HepG2 (cell line): Measurements from ENCODE around the gene FAAP20. TPM values are rescaled to one million over a fixed set of nuclear protein-coding genes. Genes with fewer than 3 reads are reported as not detected.

Source experiments
- DRAP1 ChIP-seq: IDR thresholded peaks from 2 replicates; pipeline ENCODE4 v1.6.1; 2016; ENCODE audit warnings: missing genetic modification reagents, missing compliant biosample characterization
- FOXK2 ChIP-seq: fragments of 450-650 bp; IDR thresholded peaks from 2 replicates; pipeline ENCODE4 v1.6.1; 2016
- HMG20A ChIP-seq: IDR thresholded peaks from 2 replicates; pipeline ENCODE4 v1.6.1; 2016; ENCODE audit warnings: borderline replicate concordance
- HNRNPLL ChIP-seq: fragments of 200-400 bp; formaldehyde crosslinking; IDR thresholded peaks from 2 replicates; pipeline ENCODE4 v1.6.1; 2017; ENCODE audit warnings: mild to moderate bottlenecking, low read depth, low read length; ENCODE audit not compliant: poor library complexity, severe bottlenecking
- KDM3A ChIP-seq: IDR thresholded peaks from 2 replicates; pipeline ENCODE4 v1.6.1; 2018; ENCODE audit warnings: low read depth, missing compliant biosample characterization
- KDM4B ChIP-seq: sonication (generic); formaldehyde crosslinking; IDR thresholded peaks from 2 replicates; pipeline ENCODE4 v1.4.0; 2020; ENCODE audit warnings: missing genetic modification reagents
- KLF6 ChIP-seq: IDR thresholded peaks from 2 replicates; pipeline ENCODE4 v1.8.0; 2016; ENCODE audit warnings: missing biosample characterization, missing genetic modification reagents
- NR1H2 ChIP-seq: sonication (generic); formaldehyde crosslinking; IDR thresholded peaks from 2 replicates; pipeline ENCODE4 v1.8.1; 2022; ENCODE audit warnings: low read depth, missing genetic modification reagents, borderline replicate concordance
- SETDB1 ChIP-seq: sonication (generic); formaldehyde crosslinking; IDR thresholded peaks from 2 replicates; pipeline ENCODE4 v1.5.1; 2020; ENCODE audit warnings: missing genetic modification reagents, mild to moderate bottlenecking, borderline replicate concordance
- ZFP1 ChIP-seq: IDR thresholded peaks from 2 replicates; pipeline ENCODE4 v1.6.1; 2016
- ZMAT5 ChIP-seq: sonication (generic); formaldehyde crosslinking; IDR thresholded peaks from 2 replicates; pipeline ENCODE4 v1.5.0; 2020; ENCODE audit warnings: mild to moderate bottlenecking, low read depth, missing genetic modification reagents, borderline replicate concordance
- ZNF276 ChIP-seq: sonication (generic); formaldehyde crosslinking; IDR thresholded peaks from 2 replicates; pipeline ENCODE4 v1.4.0; 2020; ENCODE audit warnings: mild to moderate bottlenecking, low read depth, missing genetic modification reagents
- ZNF550 ChIP-seq: sonication (generic); formaldehyde crosslinking; IDR thresholded peaks from 2 replicates; pipeline ENCODE4 v1.4.0; 2020; ENCODE audit warnings: mild to moderate bottlenecking, missing genetic modification reagents, borderline replicate concordance
- polyA plus RNA-seq, 8 experiments: library from polyadenylated mRNA; depleted of rRNA in 3 of 8; stranded (reverse) in 7 of 8; unstranded in 1 of 8; fragments of >200 nt; fragmentation: Illumina TruSeq in 4 of 8; extraction: Trizol in 4 of 8; gene quantifications; 2 replicates each; pipeline versions ENCODE4 v1.2.1 to v1.2.3, GENCODE V29; 2011 to 2016; ENCODE audit warnings: low read depth in 4 of 8, missing spikeins in 1 of 8, mixed read lengths in 1 of 8; ENCODE audit not compliant: insufficient read depth in 1 of 8
- total RNA-seq, 5 experiments: library from RNA; depleted of rRNA; stranded (reverse); fragments of >200 nt; fragmentation: Illumina TruSeq; extraction: Trizol; gene quantifications; 2 replicates each; pipeline ENCODE4 v1.2.3, GENCODE V29; 2016; ENCODE audit warnings: low read depth in 1 of 5
- TF ChIP-seq, protein P1 (sequence below), 2 experiments: sonication (generic) in 1 of 2; formaldehyde crosslinking in 1 of 2; IDR thresholded peaks; 2 replicates each; pipeline versions ENCODE4 v1.4.0 to v1.6.1; 2016 to 2020; ENCODE audit warnings: borderline replicate concordance in 1 of 2, low read depth in 1 of 2, mild to moderate bottlenecking in 1 of 2, missing genetic modification reagents in 1 of 2
- TF ChIP-seq, protein P2 (sequence below): sonication (generic); formaldehyde crosslinking; IDR thresholded peaks from 2 replicates; pipeline ENCODE4 v1.5.0; 2020; ENCODE audit warnings: mild to moderate bottlenecking, missing genetic modification reagents, borderline replicate concordance

The FAAP20 gene
- total and polyA plus RNA-seq, 2 of the 13 experiments (the other 11 are each of a cell fraction or from before 2014, with no cell fraction given), result 9.6 to 10.8 TPM

DNA sequence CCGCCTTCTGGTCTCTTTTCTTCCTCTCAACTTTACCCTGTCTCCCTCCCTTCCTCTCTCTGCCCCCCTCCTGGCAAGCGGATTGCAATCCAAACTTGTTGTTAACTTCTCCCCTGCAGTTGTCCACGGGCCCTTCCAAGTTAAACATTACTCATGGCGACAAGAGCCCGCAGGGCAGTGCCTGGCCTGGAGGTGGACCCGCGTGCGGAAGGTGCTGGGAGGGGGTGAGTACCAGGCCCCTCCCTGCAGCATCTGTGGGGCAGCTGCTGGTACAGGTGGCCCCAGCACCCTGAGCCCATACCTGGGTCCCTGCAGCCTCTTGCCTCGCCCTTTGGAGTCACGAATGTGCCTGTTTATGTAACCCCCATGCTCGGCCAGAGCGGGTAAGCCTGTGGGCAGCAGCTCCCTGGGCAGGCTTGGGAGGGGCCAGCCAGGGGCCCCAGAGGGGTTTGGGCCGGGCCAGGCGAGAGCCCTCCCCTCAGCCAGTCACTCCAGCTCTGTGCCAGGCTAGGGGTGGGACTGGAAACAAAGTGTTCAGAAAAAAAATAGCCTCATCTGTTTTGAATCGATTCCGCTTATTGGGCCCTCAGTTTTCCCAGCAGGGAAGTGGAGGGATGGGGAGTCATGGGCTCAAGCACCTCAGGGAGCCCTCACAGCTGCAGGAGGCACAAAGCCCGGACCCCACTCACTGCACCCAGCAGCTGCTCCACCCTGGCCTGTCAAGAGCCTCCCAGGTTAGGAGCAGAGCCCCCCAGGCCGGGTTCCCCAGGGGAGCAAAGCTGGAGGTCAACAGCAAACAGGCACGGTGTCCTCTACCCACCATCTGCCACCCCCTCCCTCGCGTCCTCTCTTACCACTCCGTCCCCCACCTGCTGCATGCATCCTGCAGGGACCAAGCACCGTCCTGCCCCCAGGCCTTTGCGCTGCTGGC, 14.0 kb upstream of the FAAP20 start (continued):
- TF ChIP-seq, protein P1, sequence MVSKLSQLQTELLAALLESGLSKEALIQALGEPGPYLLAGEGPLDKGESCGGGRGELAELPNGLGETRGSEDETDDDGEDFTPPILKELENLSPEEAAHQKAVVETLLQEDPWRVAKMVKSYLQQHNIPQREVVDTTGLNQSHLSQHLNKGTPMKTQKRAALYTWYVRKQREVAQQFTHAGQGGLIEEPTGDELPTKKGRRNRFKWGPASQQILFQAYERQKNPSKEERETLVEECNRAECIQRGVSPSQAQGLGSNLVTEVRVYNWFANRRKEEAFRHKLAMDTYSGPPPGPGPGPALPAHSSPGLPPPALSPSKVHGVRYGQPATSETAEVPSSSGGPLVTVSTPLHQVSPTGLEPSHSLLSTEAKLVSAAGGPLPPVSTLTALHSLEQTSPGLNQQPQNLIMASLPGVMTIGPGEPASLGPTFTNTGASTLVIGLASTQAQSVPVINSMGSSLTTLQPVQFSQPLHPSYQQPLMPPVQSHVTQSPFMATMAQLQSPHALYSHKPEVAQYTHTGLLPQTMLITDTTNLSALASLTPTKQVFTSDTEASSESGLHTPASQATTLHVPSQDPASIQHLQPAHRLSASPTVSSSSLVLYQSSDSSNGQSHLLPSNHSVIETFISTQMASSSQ (IDR thresholded peaks at IDR 0.05; ENCODE audit: low read depth), result peak; percentile 83
- TF ChIP-seq, protein P1 (CRISPR knock-in tag; IDR thresholded peaks at IDR 0.05; ENCODE audit: borderline replicate concordance), result no peak; the same call in 1 of the 2 replicates
- TF ChIP-seq, protein P2, sequence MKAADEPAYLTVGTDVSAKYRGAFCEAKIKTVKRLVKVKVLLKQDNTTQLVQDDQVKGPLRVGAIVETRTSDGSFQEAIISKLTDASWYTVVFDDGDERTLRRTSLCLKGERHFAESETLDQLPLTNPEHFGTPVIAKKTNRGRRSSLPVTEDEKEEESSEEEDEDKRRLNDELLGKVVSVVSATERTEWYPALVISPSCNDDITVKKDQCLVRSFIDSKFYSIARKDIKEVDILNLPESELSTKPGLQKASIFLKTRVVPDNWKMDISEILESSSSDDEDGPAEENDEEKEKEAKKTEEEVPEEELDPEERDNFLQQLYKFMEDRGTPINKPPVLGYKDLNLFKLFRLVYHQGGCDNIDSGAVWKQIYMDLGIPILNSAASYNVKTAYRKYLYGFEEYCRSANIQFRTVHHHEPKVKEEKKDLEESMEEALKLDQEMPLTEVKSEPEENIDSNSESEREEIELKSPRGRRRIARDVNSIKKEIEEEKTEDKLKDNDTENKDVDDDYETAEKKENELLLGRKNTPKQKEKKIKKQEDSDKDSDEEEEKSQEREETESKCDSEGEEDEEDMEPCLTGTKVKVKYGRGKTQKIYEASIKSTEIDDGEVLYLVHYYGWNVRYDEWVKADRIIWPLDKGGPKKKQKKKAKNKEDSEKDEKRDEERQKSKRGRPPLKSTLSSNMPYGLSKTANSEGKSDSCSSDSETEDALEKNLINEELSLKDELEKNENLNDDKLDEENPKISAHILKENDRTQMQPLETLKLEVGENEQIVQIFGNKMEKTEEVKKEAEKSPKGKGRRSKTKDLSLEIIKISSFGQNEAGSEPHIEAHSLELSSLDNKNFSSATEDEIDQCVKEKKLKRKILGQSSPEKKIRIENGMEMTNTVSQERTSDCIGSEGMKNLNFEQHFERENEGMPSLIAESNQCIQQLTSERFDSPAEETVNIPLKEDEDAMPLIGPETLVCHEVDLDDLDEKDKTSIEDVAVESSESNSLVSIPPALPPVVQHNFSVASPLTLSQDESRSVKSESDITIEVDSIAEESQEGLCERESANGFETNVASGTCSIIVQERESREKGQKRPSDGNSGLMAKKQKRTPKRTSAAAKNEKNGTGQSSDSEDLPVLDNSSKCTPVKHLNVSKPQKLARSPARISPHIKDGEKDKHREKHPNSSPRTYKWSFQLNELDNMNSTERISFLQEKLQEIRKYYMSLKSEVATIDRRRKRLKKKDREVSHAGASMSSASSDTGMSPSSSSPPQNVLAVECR (CRISPR knock-in tag), result no peak; the same call in 1 of the 2 replicates
- TF ChIP-seq HMG20A (CRISPR knock-in tag) (no peak; the same call in 1 of the 2 replicates), KLF6 (CRISPR knock-in tag) (0 out of 2 replicates have a peak, but pooled peaks have one; percentile 49), HNRNPLL (peak; percentile 25), KDM4B (no peak), ZFP1 (CRISPR knock-in tag) (no peak), SETDB1 (no peak), NR1H2 (no peak), ZNF276 (no peak), KDM3A (CRISPR knock-in tag) (no peak), ZNF550 (CRISPR knock-in tag) (no peak), ZMAT5 (no peak), FOXK2 (no peak), DRAP1 (CRISPR knock-in tag) (peak; percentile 44; the same call in 1 of the 2 replicates)
